D721Med (cell line): ENCODE data around the gene PHOSPHO2.

Source experiments
- DNase-seq: peaks from one replicate; pipeline ENCODE4 v3.0.0; 2011; ENCODE audit warnings: low spot score; ENCODE audit not compliant: insufficient read length
- FAIRE-seq: peaks from 2 replicates; lab custom pipeline; 2011; peaks lifted over from hg19 to GRCh38; lab: Jason Lieb, UNC
- CTCF ChIP-seq: IDR thresholded peaks from 2 replicates; pipeline ENCODE4 v1.5.1; 2012; ENCODE audit warnings: mild to moderate bottlenecking, control low read depth; ENCODE audit not compliant: insufficient read depth; ENCODE audit errors: missing control alignments

PHOSPHO2 gene

GRCh38 chr2:169711751-169712509, 17.7 kb downstream of the PHOSPHO2 start:
- DNase-seq: no peak
- no peak for FAIRE-seq
- TF ChIP-seq CTCF: no peak

GRCh38 chr2:169712791-169713227, 18.5 kb downstream of the PHOSPHO2 start:
- FAIRE-seq (no peak), DNase-seq (no peak)
- TF ChIP-seq CTCF: no peak

- FAIRE-seq (no peak), DNase-seq (no peak)
- TF ChIP-seq CTCF: no peak
Measured at GRCh38 chr2:169713331-169713730, 19.1 kb downstream of the PHOSPHO2 start.

GRCh38 chr2:169714699-169715098, 20.4 kb downstream of the PHOSPHO2 start:
- FAIRE-seq: no peak
- no peak for TF ChIP-seq CTCF

GRCh38 chr2:169715379-169716237, 21.3 kb downstream of the PHOSPHO2 start:
- DNase-seq (no peak), FAIRE-seq (no peak)
- no peak for TF ChIP-seq CTCF

More at GRCh38 chr2:169714699-169715098, 20.4 kb downstream of the PHOSPHO2 start:
- DNase-seq: no peak

GRCh38 chr2:169716238-169716886, 22.1 kb downstream of the PHOSPHO2 start:
- no peak for TF ChIP-seq CTCF
- FAIRE-seq: no peak
- DNase-seq: no peak
